Kidney epithelial cell (primary cell): ENCODE data around the gene COL8A1. TPM values are rescaled to one million over a fixed set of nuclear protein-coding genes. Genes with fewer than 3 reads are reported as not detected.

Source experiments
- DNase-seq: peaks from one replicate; pipeline ENCODE4 v3.0.0-alpha.2; 2010; ENCODE audit warnings: low read depth
- H3K27me3 ChIP-seq: 2 replicates; pipeline ENCODE4 v1.6.0; 2011; ENCODE audit warnings: low read length; ENCODE audit not compliant: control insufficient read depth, insufficient read depth
- H3K36me3 ChIP-seq: 2 replicates; pipeline ENCODE4 v1.5.1; 2011; ENCODE audit warnings: low read length; ENCODE audit not compliant: control insufficient read depth, insufficient read depth
- H3K4me3 ChIP-seq: 2 replicates; pipeline ENCODE4 v1.5.1; 2011; ENCODE audit warnings: low read depth, mild to moderate bottlenecking, control low read depth, low read length
- CTCF ChIP-seq: IDR thresholded peaks from 2 replicates; pipeline ENCODE4 v1.5.1; 2011; ENCODE audit warnings: mild to moderate bottlenecking, moderate library complexity, low read length, control low read depth, inconsistent platforms; ENCODE audit not compliant: insufficient read depth, poor library complexity, severe bottlenecking
- total RNA-seq: library from RNA; depleted of rRNA; stranded (reverse); fragments of >200 nt; gene quantifications from 2 replicates; pipeline ENCODE4 v1.2.3, GENCODE V29; 2015

Gene COL8A1
- total RNA-seq, 1 donor from 2014 or later: 24.4 TPM

DNA sequence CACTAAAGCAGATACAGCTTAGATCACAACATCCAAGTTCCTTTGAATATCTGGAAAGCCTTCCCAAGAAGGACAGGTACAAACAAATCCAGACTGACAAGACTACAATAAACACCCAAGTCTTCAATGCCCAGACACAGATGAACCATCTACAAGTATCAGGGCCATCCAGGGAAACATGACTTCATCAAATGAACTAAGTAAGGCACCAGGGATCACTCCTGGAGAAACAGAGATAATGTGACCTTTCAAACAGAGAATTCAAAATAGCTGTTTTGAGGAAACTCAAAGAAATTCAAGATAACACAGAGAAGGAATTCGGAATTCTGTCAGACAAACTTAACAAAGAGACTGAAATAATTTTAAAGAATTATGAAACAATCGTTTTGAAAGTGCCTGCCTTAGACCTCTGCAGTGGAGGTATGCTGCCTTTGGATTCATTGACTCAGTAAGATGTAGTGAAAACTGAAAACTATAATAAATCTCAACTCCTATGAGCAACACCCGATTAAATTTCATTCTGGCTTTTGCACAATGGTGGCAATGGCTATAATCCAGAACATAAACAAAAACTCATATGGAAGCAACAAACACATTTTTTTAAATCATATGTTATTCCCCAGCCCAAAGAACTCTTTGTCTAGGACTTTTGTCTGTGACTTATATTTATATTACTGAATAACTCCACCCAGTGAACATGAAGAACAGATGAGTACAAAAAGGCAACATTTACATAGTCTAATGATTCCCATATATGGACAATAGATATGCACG lies 12.6 kb upstream of the COL8A1 start:
- TF ChIP-seq CTCF: no peak
- Histone ChIP-seq H3K4me3 (no peak overlapping the region), H3K36me3 (no peaks in the 10 kb centered on the region), H3K27me3 (no peaks in the 10 kb centered on the region)
- no peak for DNase-seq

DNA sequence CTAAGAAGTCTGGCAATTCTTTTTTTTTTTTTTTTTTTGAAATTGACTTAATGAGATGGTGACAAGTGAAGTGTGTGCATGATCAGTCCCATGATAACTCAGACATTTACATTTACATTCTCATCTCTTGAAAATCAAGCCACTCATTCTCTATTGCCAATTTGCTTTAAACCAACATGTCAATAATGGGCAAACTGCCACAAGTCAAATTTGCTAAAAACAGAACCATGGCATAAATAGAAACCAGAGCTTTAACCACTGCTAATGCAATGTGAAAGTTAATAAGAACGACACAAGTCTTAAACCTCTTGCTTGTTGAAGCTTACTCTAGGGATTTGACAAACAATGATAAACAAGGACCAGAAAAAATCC lies 12.0 kb upstream of the COL8A1 start:
- H3K36me3 ChIP-seq: no peaks in the 10 kb centered on the region
- no peaks in the 10 kb centered on the region for H3K27me3 ChIP-seq
- DNase-seq: no peak
- H3K4me3 ChIP-seq: no peak overlapping the region
- TF ChIP-seq CTCF: no peak

- Histone ChIP-seq H3K27me3 (no peaks in the 10 kb centered on the region), H3K36me3 (no peaks in the 10 kb centered on the region), H3K4me3 (no peak overlapping the region)
- no peak for TF ChIP-seq CTCF
- DNase-seq: no peak
These were observed 11.2 kb upstream of the COL8A1 start for GRCh38 chr3:99627062-99627826.

- DNase-seq: no peak
- no peaks in the 10 kb centered on the region for H3K27me3 ChIP-seq
- H3K4me3 ChIP-seq: no peak overlapping the region
- no peak for TF ChIP-seq CTCF
- H3K36me3 ChIP-seq: no peaks in the 10 kb centered on the region
These were observed 7.6 kb upstream of the COL8A1 start for GRCh38 chr3:99630815-99631214.

- Histone ChIP-seq H3K4me3 (no peak overlapping the region), H3K27me3 (no peaks in the 10 kb centered on the region), H3K36me3 (no peaks in the 10 kb centered on the region)
- DNase-seq: peak; percentile 67
- TF ChIP-seq CTCF: no peak
These were observed 4.4 kb upstream of the COL8A1 start for GRCh38 chr3:99633887-99634558.
